Measurements from ENCODE around the gene FTO. TPM values are rescaled to one million over a fixed set of nuclear protein-coding genes. Genes with fewer than 3 reads are reported as not detected.

FTO gene
- total and polyA plus RNA-seq, 2 of the 8 experiments (the other 6 are each of a cell fraction or from before 2014, with no cell fraction given) = 34.5 to 59.8 TPM

DNA sequence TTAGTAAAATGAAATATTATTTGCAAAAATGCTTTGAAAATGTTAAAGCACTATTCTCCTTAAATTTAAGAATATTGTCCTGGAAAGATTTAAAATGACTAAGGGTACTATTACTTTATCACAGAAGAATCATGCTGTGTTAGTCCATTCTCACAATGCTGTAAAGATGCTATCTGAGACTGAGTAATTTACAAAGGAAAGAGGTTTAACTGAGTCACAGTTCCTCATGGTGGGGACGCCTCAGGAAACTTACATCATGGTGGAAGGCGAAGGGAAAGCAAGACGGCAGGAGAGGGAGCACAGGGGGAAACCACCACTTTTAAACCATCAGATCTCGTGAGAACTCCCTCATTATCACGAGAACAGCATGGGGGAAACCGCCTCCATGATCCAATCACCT lies 337.0 kb downstream of the FTO start:
- Histone ChIP-seq H3K23me2 (ENCODE audit: low read depth, low read length) (no peaks in the 10 kb centered on the region), H3K27ac (ENCODE audit: low read depth, low read length) (no peak overlapping the region), H4K8ac (ENCODE audit: extremely low read depth, insufficient read depth, low read length) (no peak overlapping the region), H3K27me3 (replicated peaks in 1 of 4; ENCODE audit: control insufficient read depth in 3 of 4, extremely low read depth in 1 of 4, insufficient read depth in 3 of 4, low read length in 3 of 4) (no peaks in the 10 kb centered on the region; a peak in 1 of 7 replicates), H2BK20ac (ENCODE audit: low read length) (no peak overlapping the region), H3K4me1 (replicated peaks in 1 of 4; ENCODE audit: control insufficient read depth in 3 of 4, insufficient read depth in 4 of 4, low read length in 3 of 4) (no peaks in the 10 kb centered on the region), H2BK12ac (ENCODE audit: low read depth, low read length) (no peak overlapping the region), H3K79me1 (ENCODE audit: low read depth, low read length) (no peaks in the 10 kb centered on the region), H4K91ac (replicated peaks; ENCODE audit: insufficient read length, low read length) (no peak overlapping the region), H3K23ac (ENCODE audit: insufficient read length) (no peak overlapping the region), H3K9ac (replicated peaks in 1 of 4; ENCODE audit: extremely low read depth in 1 of 4, low read depth in 3 of 4, low read length in 3 of 4) (no peak overlapping the region), H4K5ac (ENCODE audit: insufficient read length, low read depth, low read length) (no peak overlapping the region), H2BK15ac (ENCODE audit: low read length) (no peak overlapping the region), H3K36me3 (ENCODE audit: control insufficient read depth in 2 of 4, insufficient read depth in 4 of 4, low read length in 3 of 4) (no peaks in the 10 kb centered on the region; a peak in 1 of 8 replicates), H2BK120ac (replicated peaks; ENCODE audit: low read depth, low read length) (no peak overlapping the region), H2AFZ (ENCODE audit: low read length) (no peak overlapping the region), H3K4me3 (ENCODE audit: extremely low read depth in 1 of 4, insufficient read depth in 2 of 4, low read depth in 3 of 4, low read length in 4 of 4) (no peak overlapping the region), H3K18ac (ENCODE audit: extremely low read depth, low read length) (no peak overlapping the region), H3K14ac (ENCODE audit: insufficient read length) (no peak overlapping the region), H3K56ac (replicated peaks; ENCODE audit: insufficient read length, low read depth, low read length) (no peak overlapping the region), H3K4me2 (ENCODE audit: insufficient read depth in 1 of 2, low read depth in 2 of 2, low read length in 2 of 2) (no peak overlapping the region), H3K4ac (replicated peaks; ENCODE audit: insufficient read length, low read depth, low read length) (no peak overlapping the region), H3K79me2 (ENCODE audit: control insufficient read depth in 1 of 2, insufficient read depth in 2 of 2, low read length in 2 of 2) (no peaks in the 10 kb centered on the region), H2AK5ac (ENCODE audit: low read depth, low read length) (no peak overlapping the region), H3K9me3 (ENCODE audit: insufficient read depth in 2 of 2, low read depth in 1 of 2, low read length in 1 of 2) (0 out of 4 replicates have a peak, but pooled peaks cover 0 to 3% of the 10 kb centered on the region in 2 experiments), H4K20me1 (replicated peaks in 1 of 2; ENCODE audit: control insufficient read depth in 1 of 2, insufficient read depth in 2 of 2, low read length in 2 of 2) (no peaks in the 10 kb centered on the region), H2BK5ac (ENCODE audit: low read depth, low read length) (no peak overlapping the region)
- no peak for FAIRE-seq
- no peak for DNase-seq (ENCODE audit: low read depth in 1 of 2, low spot score in 2 of 2)
- TF ChIP-seq POU5F1 (IDR thresholded peaks at IDR 0.05; ENCODE audit: low read depth, low read length) (no peak), PHF8 (conservative IDR thresholded peaks at IDR 0.05; ENCODE audit: low read depth, low read length) (no peak), GTF2F1 (IDR thresholded peaks at IDR 0.05; ENCODE audit: borderline replicate concordance, low read depth, low read length) (no peak), CREB1 (IDR thresholded peaks at IDR 0.05) (no peak), SIN3A (conservative IDR thresholded peaks at IDR 0.05 in 1 of 2, IDR thresholded peaks at IDR 0.05 in 1 of 2; ENCODE audit: low read depth in 1 of 2, low read length in 2 of 2) (no peak)
- 76% methylated on average over 6 of the region's 6 CpGs; no CpG with 5 or more reads in 1 of the 2 experiments for WGBS, 2 experiments (ENCODE audit: extremely low coverage in 1 of 2, insufficient coverage in 1 of 2, insufficient read length in 1 of 2, insufficient replicate concordance in 2 of 2, low coverage in 1 of 2, low lambda C conversion rate in 2 of 2, missing lambda C conversion rate in 1 of 2)
- ChIA-PET CTCF (ENCODE audit: partially characterized antibody) (interaction anchor here (0.7 kb wide), 1 partner anchor 36 kb away, joined by 3 read pairs; no protein-coding TSS in a partner anchor), POLR2A (ENCODE audit: partially characterized antibody) (no interaction called here)

Data from H1 (cell line).